Neural progenitor cell (in vitro differentiated cells): ENCODE results near the gene NIT2.
"Not testable (repeated sequence)": the region's sequence is repeated elsewhere in the genome, so short reads cannot be mapped to it uniquely, and the experiment has no call there.

Experiments used
- CTCF ChIP-seq: fragments of 200-600 bp; sonication (generic); IDR thresholded peaks from 2 replicates; pipeline ENCODE4 v1.5.1; 2017; ENCODE audit warnings: antibody characterized with exemption, mild to moderate bottlenecking
- EZH2 ChIP-seq: fragments of 200-600 bp; sonication (generic); IDR thresholded peaks from 2 replicates; pipeline ENCODE4 v1.6.1; 2017; ENCODE audit warnings: antibody characterized with exemption, mild to moderate bottlenecking, moderate library complexity

DNA sequence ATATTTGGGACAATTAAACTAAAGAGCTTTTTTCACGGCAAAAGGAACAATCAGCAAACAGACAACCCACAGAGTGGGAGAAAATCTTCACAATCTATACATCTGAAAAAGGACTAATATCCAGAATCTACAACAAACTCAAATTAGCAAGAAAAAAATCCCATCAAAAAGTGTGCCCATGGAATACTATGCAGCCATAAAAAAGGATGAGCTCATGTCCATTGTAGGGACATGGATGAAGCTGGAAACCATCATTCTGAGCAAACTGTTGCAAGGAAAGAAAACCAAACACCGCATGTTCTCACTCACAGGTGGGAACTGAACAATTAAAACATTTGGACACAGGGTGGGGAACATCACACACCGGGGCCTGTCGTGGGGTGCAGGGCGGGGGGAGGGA, 7.2 kb upstream of the NIT2 start:
- not testable (repeated sequence) for TF ChIP-seq CTCF, EZH2
